Eye (tissue), 1 donor: Measurements from ENCODE around the gene PDLIM5.
"Not testable (repeated sequence)": the region's sequence is repeated elsewhere in the genome, so short reads cannot be mapped to it uniquely, and the experiment has no call there.

Source experiments
- DNase-seq: peaks from one replicate; pipeline ENCODE4 v3.0.0-alpha.2; 2015

PDLIM5 gene

DNA sequence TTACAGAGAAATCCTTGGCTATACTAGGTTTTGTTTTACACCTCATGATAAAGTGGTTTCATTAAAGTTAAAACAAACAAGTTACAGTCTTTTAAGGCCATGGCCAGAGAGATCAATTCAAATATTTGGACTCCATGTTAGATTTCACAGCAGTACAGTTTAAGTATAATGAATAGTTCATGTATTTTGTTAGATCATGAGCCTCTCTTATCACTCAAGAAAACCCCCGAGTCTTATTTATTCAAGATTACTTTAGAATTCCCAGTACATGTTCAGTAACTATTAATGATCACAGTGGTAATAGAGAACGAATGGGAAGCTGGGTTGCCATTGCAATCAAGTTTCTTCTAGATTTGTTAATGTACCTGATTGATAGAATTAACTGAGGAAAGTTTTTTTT is 15.2 kb downstream of the PDLIM5 start:
- no peak for DNase-seq

- no peak for DNase-seq
Observed at GRCh38 chr4:94468093-94468769, 16.5 kb downstream of the PDLIM5 start.

GRCh38 chr4:94469221-94469784 is 17.6 kb downstream of the PDLIM5 start:
- no peak for DNase-seq

DNA sequence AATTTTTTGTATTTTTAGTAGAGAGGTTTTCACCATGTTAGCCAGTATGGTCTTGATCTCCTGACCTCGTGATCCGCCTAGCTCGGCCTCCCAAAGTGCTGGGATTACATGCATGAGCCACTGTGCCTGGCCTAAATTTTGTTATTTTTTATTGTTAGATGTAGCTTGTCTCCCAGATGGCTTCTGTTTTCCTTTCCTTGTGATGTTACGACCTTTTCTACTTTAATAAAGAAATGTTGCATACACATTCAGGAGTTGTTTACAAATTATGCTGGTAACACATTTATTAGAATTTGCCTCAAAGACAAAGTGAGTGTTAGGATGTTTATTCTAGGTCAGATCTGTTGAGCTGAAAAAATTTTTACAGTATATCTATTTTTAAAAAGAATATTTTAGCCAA is 18.4 kb downstream of the PDLIM5 start:
- DNase-seq, result no peak

GRCh38 chr4:94470782-94471181 is 19.0 kb downstream of the PDLIM5 start:
- DNase-seq, result not testable (repeated sequence)

- no peak for DNase-seq
Observed at GRCh38 chr4:94472056-94472826, 20.5 kb downstream of the PDLIM5 start.

DNA sequence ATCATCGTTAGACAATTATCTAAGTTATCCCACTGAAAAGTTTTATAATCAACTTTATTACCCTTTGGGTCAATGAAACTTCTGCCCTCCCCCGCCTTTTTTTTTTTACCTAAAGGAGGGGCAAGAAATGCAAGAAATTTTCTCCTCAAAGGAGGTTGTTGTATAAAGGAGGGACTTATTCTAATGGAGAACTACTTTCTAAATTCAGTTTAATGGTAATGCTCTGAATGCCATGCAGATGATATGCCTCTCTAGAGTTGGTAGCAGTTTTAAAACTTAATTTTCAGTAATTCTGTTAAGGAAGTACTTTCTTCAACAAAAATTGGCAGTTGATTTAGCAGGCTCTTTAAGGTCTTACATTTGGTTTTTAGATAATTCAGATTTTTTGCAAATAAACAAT is 23.3 kb downstream of the PDLIM5 start:
- no peak for DNase-seq

DNA sequence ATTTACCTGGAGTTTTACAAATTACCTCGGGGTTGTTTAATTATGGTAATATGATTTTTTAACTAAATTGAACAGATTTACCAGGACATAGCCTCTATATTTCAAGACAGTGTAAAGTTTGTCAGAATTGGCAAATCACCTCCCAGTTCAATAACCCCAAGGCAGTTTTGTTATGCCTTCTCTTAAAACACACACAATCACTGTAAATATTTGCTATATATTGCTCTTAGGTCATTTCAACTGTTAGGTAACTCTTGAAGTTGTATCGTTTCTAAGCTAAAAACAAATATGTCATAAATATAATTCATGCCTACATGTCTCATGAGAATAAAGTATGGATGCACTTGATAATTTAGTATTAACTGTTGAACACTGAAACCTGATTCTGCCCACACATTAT is 24.1 kb downstream of the PDLIM5 start:
- no peak for DNase-seq

- DNase-seq, result no peak
Observed at GRCh38 chr4:94477227-94477626, 25.5 kb downstream of the PDLIM5 start.

DNA sequence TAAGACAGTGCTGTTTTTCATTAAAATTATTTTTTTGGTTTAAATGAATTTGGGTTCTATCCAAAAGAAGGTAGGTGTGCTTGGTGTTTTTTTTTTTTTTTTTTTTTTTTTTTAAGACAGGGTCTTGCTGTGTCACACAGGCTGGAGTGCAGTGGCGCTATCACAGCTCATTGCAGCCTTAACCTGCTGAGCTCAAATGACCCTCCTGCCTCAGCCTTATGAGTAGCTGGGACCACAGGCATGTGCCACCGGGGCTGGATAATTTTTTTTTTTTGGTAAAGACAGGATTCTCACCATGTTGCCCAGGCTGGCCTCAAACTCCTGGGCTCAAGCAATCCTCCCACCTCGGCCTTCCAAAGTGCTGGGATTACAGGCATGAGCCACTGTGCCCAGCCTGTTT is 27.1 kb downstream of the PDLIM5 start:
- DNase-seq, result not testable (repeated sequence)

GRCh38 chr4:94479358-94480141 is 27.8 kb downstream of the PDLIM5 start:
- DNase-seq, result no peak

- DNase-seq, result no peak
Observed at GRCh38 chr4:94480362-94480951, 28.7 kb downstream of the PDLIM5 start.

- DNase-seq, result no peak
Observed at GRCh38 chr4:94483895-94484294, 32.2 kb downstream of the PDLIM5 start.

DNA sequence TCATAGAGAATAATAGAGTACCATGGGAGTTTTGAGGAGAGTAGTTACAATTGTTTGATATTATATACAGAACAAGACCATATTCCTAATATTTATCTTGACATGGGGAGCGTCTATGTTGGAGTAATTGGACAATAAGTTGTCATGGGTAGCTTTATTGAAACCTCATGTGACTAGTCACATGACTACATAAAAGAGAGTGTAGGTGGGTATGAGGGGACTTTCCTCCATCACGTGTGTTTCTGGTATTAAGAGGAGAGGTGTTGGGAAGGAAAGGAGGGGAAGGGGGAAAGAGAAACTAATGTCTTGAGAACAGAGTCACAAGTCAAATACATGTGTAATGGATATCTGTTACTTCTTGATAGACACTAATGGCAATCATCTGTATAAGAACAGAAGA is 33.1 kb downstream of the PDLIM5 start:
- no peak for DNase-seq

DNA sequence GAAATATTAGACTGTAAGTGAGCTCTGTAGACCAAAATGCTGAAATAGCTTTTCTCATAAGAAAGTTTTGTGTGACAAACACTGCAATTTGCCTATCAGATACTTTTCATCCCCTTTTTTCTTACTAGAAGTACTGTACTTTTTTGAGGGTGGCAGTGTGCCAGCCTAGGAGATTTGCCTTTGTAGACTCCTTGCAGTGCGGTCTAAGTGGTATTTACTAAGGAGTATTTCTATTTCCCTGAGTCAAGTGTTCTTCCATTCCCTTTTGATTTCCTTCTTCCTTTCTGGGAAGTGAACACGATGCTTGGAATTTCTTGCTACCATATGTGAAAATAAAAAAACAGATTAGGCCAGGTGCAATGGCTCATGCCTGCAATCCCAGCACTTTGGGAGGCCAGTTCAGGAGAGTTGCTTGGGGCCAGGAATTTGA is 34.6 kb downstream of the PDLIM5 start:
- DNase-seq, result no peak

GRCh38 chr4:94488670-94489069 is 36.9 kb downstream of the PDLIM5 start:
- DNase-seq, result no peak

- DNase-seq, result no peak
Observed at GRCh38 chr4:94489098-94489497, 37.4 kb downstream of the PDLIM5 start.

- DNase-seq, result no peak
Observed at GRCh38 chr4:94490437-94490836, 38.7 kb downstream of the PDLIM5 start.

- no peak for DNase-seq
Observed at GRCh38 chr4:94491322-94491721, 39.6 kb downstream of the PDLIM5 start.

DNA sequence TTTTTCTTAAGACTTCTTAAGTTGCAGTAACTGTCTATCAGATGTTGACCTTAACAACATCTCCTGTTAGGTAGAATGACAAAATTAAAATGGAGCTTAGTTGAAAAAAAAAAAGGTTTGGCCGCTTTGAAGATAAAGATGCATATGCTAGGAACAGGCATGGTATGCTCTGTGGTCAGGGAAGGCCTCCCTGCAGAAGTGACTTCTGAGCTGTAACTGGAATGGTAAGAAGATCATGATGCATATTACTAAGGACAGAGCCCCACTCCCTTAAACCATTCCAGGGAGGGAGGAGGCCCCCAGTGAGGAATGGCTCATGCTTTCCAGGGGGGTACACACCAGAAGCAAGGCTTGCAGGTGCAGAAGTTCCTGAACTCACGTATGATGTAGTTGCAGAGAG is 43.7 kb downstream of the PDLIM5 start:
- no peak for DNase-seq

DNA sequence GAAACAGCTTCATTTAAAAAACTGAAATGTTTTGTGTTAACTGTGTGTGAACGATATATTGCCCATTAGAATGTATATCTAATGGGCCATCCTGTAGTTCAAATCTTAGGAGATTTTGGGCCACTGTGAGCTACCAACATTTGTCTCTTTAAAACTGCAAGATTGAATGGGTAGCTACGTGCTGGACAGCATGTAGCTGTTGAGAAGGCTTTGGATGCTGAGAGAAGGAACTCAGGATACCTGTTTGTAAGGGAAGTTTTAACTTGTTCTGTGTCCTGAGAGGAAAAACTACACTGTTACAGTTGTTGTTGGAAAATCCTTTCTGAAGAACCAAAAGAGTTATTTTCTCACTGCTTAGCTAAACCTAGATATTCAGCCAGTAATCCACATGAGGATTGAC is 45.9 kb downstream of the PDLIM5 start:
- no peak for DNase-seq

GRCh38 chr4:94498502-94498901 is 46.8 kb downstream of the PDLIM5 start:
- DNase-seq, result no peak

DNA sequence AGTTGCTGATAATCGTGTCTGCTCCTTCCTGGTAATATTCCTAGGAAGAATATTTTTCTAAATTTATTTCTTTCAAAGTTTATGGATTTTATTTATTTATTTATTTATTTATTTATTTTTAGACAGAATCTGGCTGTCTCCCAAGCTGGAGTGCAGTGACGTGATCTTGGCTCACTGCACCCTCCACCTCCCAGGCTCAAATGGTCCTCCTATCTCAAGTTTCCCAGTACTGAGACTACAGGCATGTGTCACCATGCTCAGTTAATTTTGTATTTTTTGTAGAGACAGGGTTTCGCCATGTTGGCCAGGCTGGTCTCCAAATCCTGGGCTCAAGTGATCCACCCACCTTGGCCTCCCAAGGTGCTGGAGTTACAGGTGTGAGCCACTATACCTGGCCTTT is 48.9 kb downstream of the PDLIM5 start:
- DNase-seq, result no peak
